ENCODE results near the gene CPHXL2. TPM values are rescaled to one million over a fixed set of nuclear protein-coding genes. Genes with fewer than 3 reads are reported as not detected.

Gene CPHXL2
- total RNA-seq, 1 donor from 2014 or later = not detected

- Mint-ChIP-seq H3K36me3 (ENCODE audit: low read depth) (peaks cover 26% of the 10 kb centered on the region), H3K9me3 (no peaks in the 10 kb centered on the region), H3K27me3 (ENCODE audit: low read depth) (no peaks in the 10 kb centered on the region), H3K4me3 (no peak overlapping the region), H3K4me1 (no peaks in the 10 kb centered on the region), H3K27ac (ENCODE audit: unreplicated experiment) (no peak overlapping the region)
- DNase-seq (ENCODE audit: low read depth, low spot score) = no peak
- TF ChIP-seq CTCF (conservative IDR thresholded peaks at IDR 0.05) = no peak
These were observed 47.7 kb downstream of the CPHXL2 start for GRCh38 chr16:75629132-75629531.

- peaks cover 1% of the 10 kb centered on the region for H3K4me1 Mint-ChIP-seq
- TF ChIP-seq CTCF (conservative IDR thresholded peaks at IDR 0.05) = no peak
- no peak for DNase-seq (ENCODE audit: low read depth, low spot score)
- H3K4me3 Mint-ChIP-seq = no peak overlapping the region
- no peaks in the 10 kb centered on the region for H3K27me3 Mint-ChIP-seq (ENCODE audit: low read depth)
- peaks cover 24% of the 10 kb centered on the region for H3K36me3 Mint-ChIP-seq (ENCODE audit: low read depth)
- H3K9me3 Mint-ChIP-seq = no peaks in the 10 kb centered on the region
- H3K27ac Mint-ChIP-seq (ENCODE audit: unreplicated experiment) = no peak overlapping the region
These were observed 48.5 kb downstream of the CPHXL2 start for GRCh38 chr16:75628351-75628750.

GRCh38 chr16:75627851-75628250 lies 49.0 kb downstream of the CPHXL2 start:
- no peak for DNase-seq (ENCODE audit: low read depth, low spot score)
- Mint-ChIP-seq H3K27ac (ENCODE audit: unreplicated experiment) (no peak overlapping the region), H3K4me1 (peaks cover 6% of the 10 kb centered on the region), H3K4me3 (no peak overlapping the region), H3K36me3 (ENCODE audit: low read depth) (peaks cover 21% of the 10 kb centered on the region), H3K9me3 (no peaks in the 10 kb centered on the region), H3K27me3 (ENCODE audit: low read depth) (no peaks in the 10 kb centered on the region)
- no peak for TF ChIP-seq CTCF (conservative IDR thresholded peaks at IDR 0.05)

- Mint-ChIP-seq H3K27me3 (ENCODE audit: low read depth) (no peaks in the 10 kb centered on the region), H3K36me3 (ENCODE audit: low read depth) (peaks cover 17% of the 10 kb centered on the region), H3K4me3 (peak overlapping the region; percentile 18), H3K9me3 (no peaks in the 10 kb centered on the region), H3K4me1 (peaks cover 16% of the 10 kb centered on the region), H3K27ac (ENCODE audit: unreplicated experiment) (no peak overlapping the region)
- no peak for TF ChIP-seq CTCF (conservative IDR thresholded peaks at IDR 0.05)
- DNase-seq (ENCODE audit: low read depth, low spot score) = no peak
These were observed 50.0 kb downstream of the CPHXL2 start for GRCh38 chr16:75626806-75627205.

- no peak for TF ChIP-seq CTCF (conservative IDR thresholded peaks at IDR 0.05)
- Mint-ChIP-seq H3K4me3 (peak overlapping the region; percentile 21), H3K27ac (ENCODE audit: unreplicated experiment) (no peak overlapping the region), H3K4me1 (peaks cover 29% of the 10 kb centered on the region), H3K27me3 (ENCODE audit: low read depth) (no peaks in the 10 kb centered on the region), H3K9me3 (no peaks in the 10 kb centered on the region), H3K36me3 (ENCODE audit: low read depth) (peaks cover 18% of the 10 kb centered on the region)
- no peak for DNase-seq (ENCODE audit: low read depth, low spot score)
These were observed 51.9 kb downstream of the CPHXL2 start for GRCh38 chr16:75624921-75625334.

Measured in neural crest cell (in vitro differentiated cells).